HG03558 (cell line): ENCODE data around the gene CDX1.

Experiments
- ATAC-seq: cut with Tn5 transposase; IDR thresholded peaks from one replicate; pipeline ENCODE4 v1.9.1; 2021; ENCODE audit warnings: moderate number of reproducible peaks; ENCODE audit not compliant: unreplicated experiment; ENCODE audit errors: extremely low read depth

CDX1 gene

GRCh38 chr5:150144246-150144801 lies 22.3 kb upstream of the CDX1 start:
- no peak for ATAC-seq

- no peak for ATAC-seq
These were observed 21.7 kb upstream of the CDX1 start for GRCh38 chr5:150144879-150145278.

GRCh38 chr5:150146235-150146634 lies 20.3 kb upstream of the CDX1 start:
- ATAC-seq = no peak

- no peak for ATAC-seq
These were observed 19.5 kb upstream of the CDX1 start for GRCh38 chr5:150146862-150147601.

GRCh38 chr5:150147670-150148069 lies 18.9 kb upstream of the CDX1 start:
- ATAC-seq = no peak

GRCh38 chr5:150148117-150148927 lies 18.3 kb upstream of the CDX1 start:
- no peak for ATAC-seq

- ATAC-seq = no peak
These were observed 17.0 kb upstream of the CDX1 start for GRCh38 chr5:150149618-150150017.

- ATAC-seq = no peak
These were observed 13.7 kb upstream of the CDX1 start for GRCh38 chr5:150152636-150153462.

GRCh38 chr5:150153483-150153882 lies 13.1 kb upstream of the CDX1 start:
- no peak for ATAC-seq

GRCh38 chr5:150153957-150154617 lies 12.5 kb upstream of the CDX1 start:
- no peak for ATAC-seq

- no peak for ATAC-seq
These were observed 11.9 kb upstream of the CDX1 start for GRCh38 chr5:150154618-150155128.

GRCh38 chr5:150155258-150156026 lies 11.1 kb upstream of the CDX1 start, which contains the start of gene PDGFRB:
Gene PDGFRB (minus strand): TSS chr5:150155845. CDS start chr5:150137047, 18,798 bp downstream.
- ATAC-seq = no peak

GRCh38 chr5:150156027-150156368 lies 10.6 kb upstream of the CDX1 start:
- ATAC-seq = no peak

GRCh38 chr5:150156540-150156939 lies 10.0 kb upstream of the CDX1 start:
- no peak for ATAC-seq

GRCh38 chr5:150157168-150157567 lies 9.4 kb upstream of the CDX1 start:
- no peak for ATAC-seq

- no peak for ATAC-seq
These were observed 8.2 kb upstream of the CDX1 start for GRCh38 chr5:150158170-150158949.

GRCh38 chr5:150159031-150159430 lies 7.5 kb upstream of the CDX1 start:
- ATAC-seq = no peak

- ATAC-seq = no peak
These were observed 6.8 kb upstream of the CDX1 start for GRCh38 chr5:150159741-150160179.
